NB4 (cell line): ENCODE results near the gene TGDS.

Experiments
- DNase-seq: peaks from one replicate; pipeline ENCODE4 v3.0.0; 2010; ENCODE audit warnings: low read depth
- H3K4me3 ChIP-seq: one replicate; pipeline ENCODE4 v1.5.1; 2011; ENCODE audit warnings: mild to moderate bottlenecking, low read depth, low read length, moderate library complexity
- CTCF ChIP-seq: IDR thresholded peaks from one replicate; pipeline ENCODE4 v1.5.1; 2012; ENCODE audit warnings: low read depth, low read length
- MYC ChIP-seq: IDR thresholded peaks from 2 replicates; pipeline ENCODE4 v1.6.1; 2011; ENCODE audit warnings: low read depth, low read length
- POLR2A ChIP-seq: IDR thresholded peaks from 2 replicates; pipeline ENCODE4 v1.6.1; 2011; ENCODE audit warnings: mild to moderate bottlenecking; ENCODE audit not compliant: insufficient read length; ENCODE audit errors: extremely low read depth
- TF ChIP-seq, protein P1 (sequence below): IDR thresholded peaks from 2 replicates; pipeline ENCODE4 v1.6.1; 2011; ENCODE audit warnings: low read depth, low read length

Gene TGDS

GRCh38 chr13:94556041-94556440, 39.9 kb downstream of the TGDS start:
- no peak overlapping the region for H3K4me3 ChIP-seq
- DNase-seq: no peak
- TF ChIP-seq POLR2A (no peak), CTCF (no peak), MYC (no peak)
- TF ChIP-seq, protein P1, sequence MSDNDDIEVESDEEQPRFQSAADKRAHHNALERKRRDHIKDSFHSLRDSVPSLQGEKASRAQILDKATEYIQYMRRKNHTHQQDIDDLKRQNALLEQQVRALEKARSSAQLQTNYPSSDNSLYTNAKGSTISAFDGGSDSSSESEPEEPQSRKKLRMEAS: no peak

DNA sequence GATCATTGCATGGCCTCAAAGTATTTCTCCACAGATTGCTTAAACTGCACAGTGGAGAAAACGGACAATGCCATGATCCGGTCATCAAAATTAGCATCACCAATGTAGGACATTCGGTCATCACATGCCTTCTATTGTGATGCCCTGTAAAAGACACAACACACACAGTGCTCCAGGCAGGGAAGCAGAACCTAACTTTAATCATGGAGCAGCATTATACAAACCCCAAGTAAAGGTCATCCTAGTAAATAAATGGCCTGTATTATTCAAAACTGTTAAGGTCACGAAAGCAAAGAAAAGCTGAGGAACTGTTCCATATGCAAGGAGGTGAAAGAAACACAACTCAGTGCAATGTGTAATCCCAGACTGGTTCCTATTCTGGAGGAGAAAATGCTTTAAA, 42.2 kb downstream of the TGDS start:
- DNase-seq: no peak
- no peak for TF ChIP-seq POLR2A
- H3K4me3 ChIP-seq: no peak overlapping the region

- no peak overlapping the region for H3K4me3 ChIP-seq
- DNase-seq: no peak
- no peak for TF ChIP-seq MYC
- TF ChIP-seq, protein P1: no peak
- no peak for TF ChIP-seq POLR2A
- TF ChIP-seq CTCF: no peak
Observed at GRCh38 chr13:94552095-94552494, 43.9 kb downstream of the TGDS start.

DNA sequence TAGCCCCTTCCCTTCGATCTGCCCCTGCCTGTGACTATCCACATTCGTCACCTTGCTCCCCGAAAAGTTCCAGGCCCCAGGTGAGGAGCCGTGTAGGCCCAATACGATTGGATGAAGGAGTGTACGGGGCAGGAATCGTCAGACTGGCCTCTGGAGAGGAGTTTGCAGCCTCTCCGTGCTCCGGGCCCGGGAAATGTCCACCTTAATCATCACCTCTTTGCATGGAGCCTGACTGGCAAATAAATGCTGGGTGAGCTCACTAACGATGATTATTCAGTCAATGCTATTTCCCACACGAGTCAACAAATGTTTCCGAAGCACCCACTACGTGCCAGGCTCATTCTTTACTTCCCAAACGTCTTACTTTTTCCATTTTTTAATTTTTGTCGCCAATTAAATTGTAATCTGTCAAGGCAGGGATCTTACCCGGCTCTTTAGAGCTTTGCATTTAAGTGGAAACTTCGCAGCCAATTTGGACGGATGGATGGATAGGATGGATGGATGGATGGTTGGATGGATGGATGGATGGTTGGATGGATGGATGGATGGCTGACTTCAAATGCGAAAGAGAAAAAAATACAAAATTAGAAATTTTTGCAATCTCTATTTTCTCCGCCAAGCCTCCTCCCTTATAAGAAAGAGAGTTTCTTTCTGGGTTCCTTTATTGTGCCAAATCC, 45.8 kb downstream of the TGDS start:
- DNase-seq: no peak
- H3K4me3 ChIP-seq: peak overlapping the region; percentile 67
- no peak for TF ChIP-seq POLR2A
- TF ChIP-seq MYC: no peak
- TF ChIP-seq CTCF: no peak
- TF ChIP-seq, protein P1: no peak

DNA sequence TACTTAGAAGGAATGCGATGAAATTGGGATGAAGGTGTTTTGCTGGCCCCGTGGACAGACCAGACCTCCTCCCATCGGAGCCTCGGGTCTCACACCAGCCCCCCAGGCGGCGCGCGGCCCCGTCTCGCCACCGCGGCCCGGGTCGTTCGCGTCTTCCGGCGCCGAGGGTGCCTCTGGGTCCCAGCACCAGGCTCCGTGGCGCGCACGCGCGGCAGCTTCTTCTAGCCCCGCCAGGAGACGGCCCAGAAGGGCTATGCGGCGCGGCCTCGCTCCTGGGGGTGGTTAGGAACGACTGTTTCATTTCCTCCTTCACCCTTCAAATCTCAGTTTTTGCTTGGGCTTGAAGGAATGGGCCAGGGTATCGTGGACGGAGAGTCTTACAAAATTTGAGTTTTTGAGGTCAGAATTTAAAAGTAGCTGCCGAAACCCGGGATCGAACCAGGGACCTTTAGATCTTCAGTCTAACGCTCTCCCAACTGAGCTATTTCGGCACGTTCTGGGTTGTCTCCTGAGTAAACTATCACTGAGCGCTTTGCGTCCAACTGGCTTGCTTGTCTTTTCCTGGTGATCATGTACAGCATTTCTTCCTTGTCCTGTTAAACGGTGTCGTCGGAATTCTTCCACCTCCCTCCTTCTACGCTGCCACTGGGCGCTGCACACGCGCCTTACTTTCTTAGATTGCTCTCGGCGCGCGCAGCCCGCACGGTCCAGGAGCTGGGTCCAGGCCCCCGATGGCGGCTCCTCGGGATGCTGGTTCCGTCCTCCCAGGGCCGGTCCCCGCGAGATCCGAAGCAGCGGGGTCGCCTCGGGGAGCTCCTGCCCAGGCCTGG, 46.5 kb downstream of the TGDS start:
- peak; percentile 96 for DNase-seq

More for the DNA sequence above, 46.5 kb downstream of the TGDS start:
- H3K4me3 ChIP-seq: peak overlapping the region; percentile 67
- TF ChIP-seq POLR2A (peak; percentile 82), MYC (peak; percentile 83), CTCF (no peak)
- TF ChIP-seq, protein P1: peak; percentile 72
